Kidney (tissue), 14 donors: ENCODE results near the gene PHAF1. TPM values are rescaled to one million over a fixed set of nuclear protein-coding genes. Genes with fewer than 3 reads are reported as not detected.
A peak's percentile ranks its signal among the peaks of the same experiment; 100 is the strongest.

Experiments used
- DNase-seq, 5 donors: peaks; one replicate each; pipeline ENCODE4 v3.0.0-alpha.2; 2013 to 2020
- FAIRE-seq: peaks from 2 replicates; lab custom pipeline; 2012; peaks lifted over from hg19 to GRCh38; lab: Jason Lieb, UNC
- H3K27ac ChIP-seq, 2 donors: one replicate each; pipeline ENCODE4 v1.7.0; 2013; ENCODE audit warnings: low read depth in 2 of 2, low read length in 2 of 2, inconsistent platforms in 1 of 2
- H3K27me3 ChIP-seq: one replicate; pipeline ENCODE4 v1.7.1; 2013; ENCODE audit warnings: low read length, inconsistent platforms; ENCODE audit not compliant: control insufficient read depth, insufficient read depth
- H3K36me3 ChIP-seq, 3 donors: one replicate each; pipeline versions ENCODE4 v1.7.0 to v1.7.1; 2013; ENCODE audit warnings: low read length in 3 of 3, control low read depth in 1 of 3, inconsistent platforms in 1 of 3; ENCODE audit not compliant: insufficient read depth in 3 of 3, control insufficient read depth in 2 of 3
- H3K4me1 ChIP-seq, 3 donors: one replicate each; pipeline versions ENCODE4 v1.7.0 to v1.7.1; 2013; ENCODE audit warnings: low read length in 3 of 3, inconsistent platforms in 1 of 3, low read depth in 1 of 3; ENCODE audit not compliant: control insufficient read depth in 2 of 3, insufficient read depth in 2 of 3
- H3K4me3 ChIP-seq, 3 donors: one replicate each; pipeline versions ENCODE4 v1.7.0 to v1.8.1; 2013; ENCODE audit warnings: low read length in 3 of 3, control low read depth in 1 of 3, inconsistent platforms in 1 of 3
- H3K9ac ChIP-seq, 3 donors: one replicate each; pipeline versions ENCODE4 v1.7.0 to v1.7.1; 2013; ENCODE audit warnings: low read length in 3 of 3, control low read depth in 1 of 3, inconsistent platforms in 1 of 3
- H3K9me3 ChIP-seq, 3 donors: one replicate each; pipeline versions ENCODE4 v1.7.0 to v1.7.1; 2013; ENCODE audit warnings: low read length in 3 of 3, control low read depth in 1 of 3, inconsistent platforms in 1 of 3; ENCODE audit not compliant: control insufficient read depth in 2 of 3, insufficient read depth in 1 of 3
- CTCF ChIP-seq: IDR thresholded peaks from 3 replicates; pipeline ENCODE4 v1.5.1; 2012; ENCODE audit warnings: mild to moderate bottlenecking, moderate library complexity, borderline replicate concordance; ENCODE audit not compliant: insufficient read depth; ENCODE audit errors: extremely low read depth
- intact Hi-C: fragments of 100-400 bp; cut with DNase I; formaldehyde crosslinking; loops from one replicate; pipeline ENCODE4 v1.11.1; 2022
- polyA plus RNA-seq: library from polyadenylated mRNA; stranded (reverse); fragments of 350-450 nt; fragmentation: Illumina TruSeq; extraction: RNeasy Lipid Tissue Mini Kit (QIAGEN cat#74804); gene quantifications from one replicate; pipeline ENCODE4 v1.2.3, GENCODE V29; 2014; ENCODE audit warnings: low read depth, low replicate concordance; ENCODE audit not compliant: insufficient read depth
- total RNA-seq: library from RNA; stranded (reverse); fragmentation: NEBNext Ultra II Directional; extraction: Animal tissue kit (Norgen Biotek cat#: 25700); gene quantifications from one replicate; pipeline ENCODE4 v1.2.1, GENCODE V29; 2021
- donor health status: control.
- donor health status: control.
- donor health status: control.
- donor health status: control.
- donor health status: control.
- donor health status: DM: yes; HTN: yes; CAD: no.
- donor health status: Normal renal cell carcinoma (clear cell type).

The PHAF1 gene
- total and polyA plus RNA-seq, 2 donors from 2014 or later: 14.3 to 16.9 TPM

GRCh38 chr16:67157892-67158635, 48.3 kb downstream of the PHAF1 start:
- Histone ChIP-seq H3K27ac (no peak overlapping the region), H3K9ac (no peak overlapping the region), H3K4me1 (peaks cover 0 to 32% (median 6%) of the 10 kb centered on the region in 3 donors), H3K4me3 (no peak overlapping the region), H3K27me3 (peaks cover 54% of the 10 kb centered on the region), H3K9me3 (no peaks in the 10 kb centered on the region), H3K36me3 (no peaks in the 10 kb centered on the region)
- FAIRE-seq: no peak
- TF ChIP-seq CTCF: no peak
- peak in 1 of 5 donors; percentile 40 for DNase-seq
- intact Hi-C loops: no loop called here

GRCh38 chr16:67158637-67159600, 49.2 kb downstream of the PHAF1 start:
- peak overlapping the region; percentile 33 to 88 (median 77) for H3K4me3 ChIP-seq
- H3K4me1 ChIP-seq: peaks cover 0 to 40% (median 6%) of the 10 kb centered on the region in 3 donors
- intact Hi-C loops: no loop called here
- H3K27ac ChIP-seq: peak overlapping the region; percentile 8 to 67
- peak overlapping the region in 2 of 3 donors; percentile 18 to 90 for H3K9ac ChIP-seq
- FAIRE-seq: no peak
- H3K27me3 ChIP-seq: peaks cover 54% of the 10 kb centered on the region
- no peaks in the 10 kb centered on the region for H3K36me3 ChIP-seq
- DNase-seq: peak in 4 of 5 donors; percentile 10 to 91 (median 61)
- no peak for TF ChIP-seq CTCF
- H3K9me3 ChIP-seq: no peaks in the 10 kb centered on the region

- intact Hi-C loops: no loop called here
- Histone ChIP-seq H3K9ac (no peak overlapping the region), H3K9me3 (no peaks in the 10 kb centered on the region), H3K4me3 (peak overlapping the region in 1 of 3 donors; percentile 88), H3K27me3 (peaks cover 52% of the 10 kb centered on the region), H3K4me1 (peaks cover 0 to 43% (median 6%) of the 10 kb centered on the region in 3 donors), H3K36me3 (no peaks in the 10 kb centered on the region), H3K27ac (no peak overlapping the region)
- no peak for TF ChIP-seq CTCF
- DNase-seq: peak in 2 of 5 donors; percentile 53 to 78
- no peak for FAIRE-seq
Observed at GRCh38 chr16:67161595-67162058, 51.9 kb downstream of the PHAF1 start.
